Mononuclear cell (primary cell): ENCODE data around the gene CPS1. TPM values are rescaled to one million over a fixed set of nuclear protein-coding genes. Genes with fewer than 3 reads are reported as not detected.

Source experiments
- H3K27me3 ChIP-seq: 2 replicates; pipeline ENCODE4 v1.6.0; 2011; ENCODE audit warnings: low read length, control low read depth; ENCODE audit not compliant: insufficient read depth
- H3K4me1 ChIP-seq: 2 replicates; pipeline ENCODE4 v1.5.1; 2011; ENCODE audit warnings: mild to moderate bottlenecking, low read length, control low read depth; ENCODE audit not compliant: insufficient read depth
- H3K4me3 ChIP-seq: 2 replicates; pipeline ENCODE4 v1.5.1; 2011; ENCODE audit warnings: mild to moderate bottlenecking, low read length, moderate library complexity
- H3K9me3 ChIP-seq: 2 replicates; pipeline ENCODE4 v1.5.1; 2011; ENCODE audit warnings: low read depth, mild to moderate bottlenecking, control low read depth, low read length
- total RNA-seq: library from RNA; depleted of rRNA; stranded (reverse); fragments of >200 nt; gene quantifications from one replicate; pipeline ENCODE4 v1.2.3, GENCODE V29; 2012

Gene CPS1
- total RNA-seq, 1 donor: 0.42 TPM

DNA sequence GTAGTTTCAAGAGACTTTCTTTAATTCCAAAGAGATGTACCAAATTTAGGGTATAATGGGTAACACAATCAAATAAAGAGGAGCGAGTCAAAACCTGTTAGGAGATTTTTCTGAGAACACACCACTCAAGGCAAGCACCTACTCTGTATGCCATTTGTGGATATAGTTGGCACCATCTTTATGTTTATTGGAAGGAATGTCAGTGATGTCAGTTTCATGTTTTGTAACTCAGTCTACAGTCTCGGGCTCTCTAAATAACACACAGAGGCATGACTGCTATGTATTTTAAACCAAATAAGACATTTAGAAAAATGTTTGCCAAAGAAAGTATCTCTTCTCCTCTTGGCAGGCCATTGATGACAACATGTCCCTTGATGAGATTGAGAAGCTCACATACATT is 59.7 kb downstream of the CPS1 start:
- no peaks in the 10 kb centered on the region for H3K4me1 ChIP-seq
- H3K4me3 ChIP-seq: no peak overlapping the region
- H3K27me3 ChIP-seq: no peaks in the 10 kb centered on the region
- no peaks in the 10 kb centered on the region for H3K9me3 ChIP-seq

DNA sequence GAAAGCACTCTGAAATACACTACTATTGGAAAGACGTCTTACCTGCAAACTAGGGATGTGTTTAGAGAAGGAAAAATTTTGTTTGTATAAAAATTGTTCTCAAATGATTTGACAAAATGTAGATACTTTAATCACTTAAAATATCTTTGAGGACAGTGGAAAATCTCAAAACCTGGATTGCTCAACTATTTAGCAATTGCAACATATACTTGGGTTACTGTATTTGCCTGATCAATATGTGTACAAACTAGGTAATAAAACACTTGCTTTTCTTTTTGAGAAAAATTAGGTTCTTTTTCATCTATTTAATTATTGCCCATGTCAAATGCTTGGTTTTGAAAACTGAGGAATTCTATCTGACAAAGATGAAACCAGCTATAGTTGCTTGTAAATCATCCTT is 60.9 kb downstream of the CPS1 start:
- H3K4me1 ChIP-seq: no peaks in the 10 kb centered on the region
- no peak overlapping the region for H3K4me3 ChIP-seq
- no peaks in the 10 kb centered on the region for H3K9me3 ChIP-seq
- no peaks in the 10 kb centered on the region for H3K27me3 ChIP-seq

GRCh38 chr2:210617732-210618330 is 61.4 kb downstream of the CPS1 start:
- H3K4me1 ChIP-seq: no peaks in the 10 kb centered on the region
- no peaks in the 10 kb centered on the region for H3K27me3 ChIP-seq
- no peaks in the 10 kb centered on the region for H3K9me3 ChIP-seq
- no peak overlapping the region for H3K4me3 ChIP-seq

- Histone ChIP-seq H3K27me3 (no peaks in the 10 kb centered on the region), H3K4me1 (no peaks in the 10 kb centered on the region), H3K9me3 (no peaks in the 10 kb centered on the region), H3K4me3 (no peak overlapping the region)
These were observed 64.1 kb downstream of the CPS1 start for GRCh38 chr2:210620456-210620855.

- no peaks in the 10 kb centered on the region for H3K4me1 ChIP-seq
- H3K27me3 ChIP-seq: no peaks in the 10 kb centered on the region
- H3K4me3 ChIP-seq: no peak overlapping the region
- H3K9me3 ChIP-seq: no peaks in the 10 kb centered on the region
These were observed 67.1 kb downstream of the CPS1 start for GRCh38 chr2:210623506-210623905.

- H3K9me3 ChIP-seq: no peaks in the 10 kb centered on the region
- H3K4me1 ChIP-seq: no peaks in the 10 kb centered on the region
- H3K4me3 ChIP-seq: no peak overlapping the region
- H3K27me3 ChIP-seq: no peaks in the 10 kb centered on the region
These were observed 70.5 kb downstream of the CPS1 start for GRCh38 chr2:210626849-210627248.

- no peaks in the 10 kb centered on the region for H3K9me3 ChIP-seq
- no peaks in the 10 kb centered on the region for H3K27me3 ChIP-seq
- no peaks in the 10 kb centered on the region for H3K4me1 ChIP-seq
- no peak overlapping the region for H3K4me3 ChIP-seq
These were observed 74.6 kb downstream of the CPS1 start for GRCh38 chr2:210630873-210631560.

GRCh38 chr2:210633699-210634098 is 77.3 kb downstream of the CPS1 start:
- Histone ChIP-seq H3K9me3 (no peaks in the 10 kb centered on the region), H3K4me1 (no peaks in the 10 kb centered on the region), H3K27me3 (no peaks in the 10 kb centered on the region), H3K4me3 (no peak overlapping the region)

- H3K9me3 ChIP-seq: no peaks in the 10 kb centered on the region
- no peak overlapping the region for H3K4me3 ChIP-seq
- H3K4me1 ChIP-seq: no peaks in the 10 kb centered on the region
- no peaks in the 10 kb centered on the region for H3K27me3 ChIP-seq
These were observed 78.9 kb downstream of the CPS1 start for GRCh38 chr2:210635257-210635656.

GRCh38 chr2:210642333-210642732 is 85.9 kb downstream of the CPS1 start:
- Histone ChIP-seq H3K4me3 (no peak overlapping the region), H3K27me3 (no peaks in the 10 kb centered on the region), H3K9me3 (no peaks in the 10 kb centered on the region), H3K4me1 (no peaks in the 10 kb centered on the region)

- H3K27me3 ChIP-seq: no peaks in the 10 kb centered on the region
- H3K4me3 ChIP-seq: no peak overlapping the region
- H3K4me1 ChIP-seq: no peaks in the 10 kb centered on the region
- no peaks in the 10 kb centered on the region for H3K9me3 ChIP-seq
These were observed 90.8 kb downstream of the CPS1 start for GRCh38 chr2:210647151-210647550.

DNA sequence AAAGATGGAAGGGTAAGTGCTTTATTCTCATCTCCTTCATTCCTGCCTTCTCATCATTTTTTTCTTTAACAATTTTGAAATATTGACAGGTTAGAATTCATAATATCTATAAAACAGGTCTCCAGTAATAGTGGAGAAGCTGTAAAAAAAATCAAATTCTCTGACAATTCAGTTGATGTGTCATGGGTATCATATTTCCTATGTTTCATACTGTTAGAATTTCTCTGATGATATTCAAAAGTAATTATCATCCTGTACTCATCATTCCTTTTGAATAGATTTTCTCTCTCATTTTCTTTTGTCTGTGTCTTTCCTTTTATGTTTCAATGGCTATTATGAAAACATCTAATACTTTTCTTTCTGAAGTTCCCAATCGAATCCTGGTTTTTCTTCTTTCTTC is 97.7 kb downstream of the CPS1 start:
- no peaks in the 10 kb centered on the region for H3K27me3 ChIP-seq
- no peaks in the 10 kb centered on the region for H3K4me1 ChIP-seq
- no peak overlapping the region for H3K4me3 ChIP-seq
- H3K9me3 ChIP-seq: no peaks in the 10 kb centered on the region

GRCh38 chr2:210655229-210655975 is 99.0 kb downstream of the CPS1 start:
- Histone ChIP-seq H3K27me3 (no peaks in the 10 kb centered on the region), H3K4me3 (no peak overlapping the region), H3K9me3 (no peaks in the 10 kb centered on the region), H3K4me1 (no peaks in the 10 kb centered on the region)

GRCh38 chr2:210657874-210658273 is 101.5 kb downstream of the CPS1 start:
- Histone ChIP-seq H3K4me3 (no peak overlapping the region), H3K9me3 (no peaks in the 10 kb centered on the region), H3K4me1 (no peaks in the 10 kb centered on the region), H3K27me3 (no peaks in the 10 kb centered on the region)

GRCh38 chr2:210660751-210661150 is 104.4 kb downstream of the CPS1 start:
- H3K4me1 ChIP-seq: no peaks in the 10 kb centered on the region
- H3K9me3 ChIP-seq: no peaks in the 10 kb centered on the region
- H3K4me3 ChIP-seq: no peak overlapping the region
- H3K27me3 ChIP-seq: no peaks in the 10 kb centered on the region
